ENCODE measurements around the gene CEBPZ.

DNA sequence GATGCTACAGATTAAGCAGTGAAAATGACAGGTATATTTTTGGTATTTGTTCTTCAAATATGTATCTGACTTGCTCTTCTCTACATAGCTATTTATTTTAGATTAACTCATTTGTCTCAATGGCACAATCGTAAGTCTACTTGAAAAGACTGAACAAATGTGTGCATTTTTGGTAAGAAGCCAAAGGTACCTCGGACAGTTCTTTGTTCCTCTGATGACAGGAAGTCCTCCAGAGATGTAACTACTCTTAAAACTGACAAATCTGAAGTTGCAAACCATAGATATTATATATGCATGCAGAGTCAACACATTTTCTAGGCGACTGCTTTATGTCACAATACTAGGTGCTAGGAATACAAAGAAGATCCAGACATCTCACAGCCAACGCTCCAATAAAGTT, 36.7 kb upstream of the CEBPZ start:
- TF ChIP-seq CTCF (IDR thresholded peaks at IDR 0.05; ENCODE audit: low read depth, low read length, missing input control), result no peak
- TF ChIP-seq REST (IDR thresholded peaks at IDR 0.05), result no peak
- no peak for TF ChIP-seq GABPA (IDR thresholded peaks at IDR 0.05 in 1 of 2, conservative IDR thresholded peaks at IDR 0.05 in 1 of 2)
- no peak for TF ChIP-seq NR2F2 (IDR thresholded peaks at IDR 0.05)
- TF ChIP-seq YY1 (IDR thresholded peaks at IDR 0.05), result no peak
- TF ChIP-seq, protein P1, sequence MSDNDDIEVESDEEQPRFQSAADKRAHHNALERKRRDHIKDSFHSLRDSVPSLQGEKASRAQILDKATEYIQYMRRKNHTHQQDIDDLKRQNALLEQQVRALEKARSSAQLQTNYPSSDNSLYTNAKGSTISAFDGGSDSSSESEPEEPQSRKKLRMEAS (IDR thresholded peaks at IDR 0.05), result no peak
- TF ChIP-seq HNF4A (conservative IDR thresholded peaks at IDR 0.05), result no peak
- TF ChIP-seq FOXA1 (IDR thresholded peaks at IDR 0.05), result no peak
- TF ChIP-seq ATF3 (IDR thresholded peaks at IDR 0.05), result no peak
- TF ChIP-seq EGR1 (IDR thresholded peaks at IDR 0.05; ENCODE audit: low read depth in 2 of 2), result no peak
- TF ChIP-seq ZBTB33 (IDR thresholded peaks at IDR 0.05), result no peak
- no peak for TF ChIP-seq RAD21 (IDR thresholded peaks at IDR 0.05)

Data from liver (tissue), 3 donors.